Measurements from ENCODE around the gene UBALD1. TPM values are rescaled to one million over a fixed set of nuclear protein-coding genes. Genes with fewer than 3 reads are reported as not detected.
A peak's percentile ranks its signal among the peaks of the same experiment; 100 is the strongest.

Gene UBALD1
- total and polyA plus RNA-seq, 9 of the 15 experiments (the other 6 are each of a cell fraction or from before 2014, with no cell fraction given), result 1.3 to 38.0 (median 6.2) TPM; not detected in 2

DNA sequence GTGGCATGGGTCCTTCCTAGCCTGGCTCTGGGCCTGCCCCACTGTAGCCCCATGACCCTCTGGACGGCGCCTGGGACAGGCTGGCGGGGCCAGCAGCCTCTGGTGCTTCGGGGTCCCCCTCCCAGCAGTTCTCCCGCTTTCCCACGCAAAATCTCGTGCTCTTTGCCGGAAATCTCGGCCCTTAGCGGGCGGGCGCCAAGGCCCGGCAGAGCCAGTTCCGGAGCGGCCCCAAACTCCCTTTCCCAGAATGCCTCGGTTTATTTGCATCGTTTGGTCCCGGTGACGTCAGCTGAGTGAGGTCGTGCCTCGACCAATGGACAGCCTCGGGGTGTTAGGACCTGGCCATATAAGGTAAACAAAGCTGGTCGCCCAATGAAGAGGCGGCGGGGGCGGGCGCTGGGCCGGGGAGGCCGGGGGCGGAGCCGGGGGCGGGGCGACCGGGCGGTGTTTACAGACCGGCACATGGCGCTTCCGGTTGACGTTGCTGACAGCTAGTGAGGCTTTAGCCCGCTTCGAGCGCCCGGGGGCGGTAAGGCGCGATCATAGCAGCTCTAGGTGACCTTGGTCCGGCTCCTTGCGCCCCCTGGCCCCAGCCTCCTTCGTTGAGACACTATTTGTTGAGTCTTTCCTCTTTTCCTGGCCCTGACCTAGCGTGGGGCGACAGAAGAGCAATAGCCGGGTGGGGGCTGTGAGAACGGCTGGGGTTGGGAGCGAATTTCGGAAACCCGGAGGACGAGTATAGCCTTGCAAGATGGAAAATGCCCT, 1.5 kb upstream of the UBALD1 start (continued):
- TF ChIP-seq, protein P1, sequence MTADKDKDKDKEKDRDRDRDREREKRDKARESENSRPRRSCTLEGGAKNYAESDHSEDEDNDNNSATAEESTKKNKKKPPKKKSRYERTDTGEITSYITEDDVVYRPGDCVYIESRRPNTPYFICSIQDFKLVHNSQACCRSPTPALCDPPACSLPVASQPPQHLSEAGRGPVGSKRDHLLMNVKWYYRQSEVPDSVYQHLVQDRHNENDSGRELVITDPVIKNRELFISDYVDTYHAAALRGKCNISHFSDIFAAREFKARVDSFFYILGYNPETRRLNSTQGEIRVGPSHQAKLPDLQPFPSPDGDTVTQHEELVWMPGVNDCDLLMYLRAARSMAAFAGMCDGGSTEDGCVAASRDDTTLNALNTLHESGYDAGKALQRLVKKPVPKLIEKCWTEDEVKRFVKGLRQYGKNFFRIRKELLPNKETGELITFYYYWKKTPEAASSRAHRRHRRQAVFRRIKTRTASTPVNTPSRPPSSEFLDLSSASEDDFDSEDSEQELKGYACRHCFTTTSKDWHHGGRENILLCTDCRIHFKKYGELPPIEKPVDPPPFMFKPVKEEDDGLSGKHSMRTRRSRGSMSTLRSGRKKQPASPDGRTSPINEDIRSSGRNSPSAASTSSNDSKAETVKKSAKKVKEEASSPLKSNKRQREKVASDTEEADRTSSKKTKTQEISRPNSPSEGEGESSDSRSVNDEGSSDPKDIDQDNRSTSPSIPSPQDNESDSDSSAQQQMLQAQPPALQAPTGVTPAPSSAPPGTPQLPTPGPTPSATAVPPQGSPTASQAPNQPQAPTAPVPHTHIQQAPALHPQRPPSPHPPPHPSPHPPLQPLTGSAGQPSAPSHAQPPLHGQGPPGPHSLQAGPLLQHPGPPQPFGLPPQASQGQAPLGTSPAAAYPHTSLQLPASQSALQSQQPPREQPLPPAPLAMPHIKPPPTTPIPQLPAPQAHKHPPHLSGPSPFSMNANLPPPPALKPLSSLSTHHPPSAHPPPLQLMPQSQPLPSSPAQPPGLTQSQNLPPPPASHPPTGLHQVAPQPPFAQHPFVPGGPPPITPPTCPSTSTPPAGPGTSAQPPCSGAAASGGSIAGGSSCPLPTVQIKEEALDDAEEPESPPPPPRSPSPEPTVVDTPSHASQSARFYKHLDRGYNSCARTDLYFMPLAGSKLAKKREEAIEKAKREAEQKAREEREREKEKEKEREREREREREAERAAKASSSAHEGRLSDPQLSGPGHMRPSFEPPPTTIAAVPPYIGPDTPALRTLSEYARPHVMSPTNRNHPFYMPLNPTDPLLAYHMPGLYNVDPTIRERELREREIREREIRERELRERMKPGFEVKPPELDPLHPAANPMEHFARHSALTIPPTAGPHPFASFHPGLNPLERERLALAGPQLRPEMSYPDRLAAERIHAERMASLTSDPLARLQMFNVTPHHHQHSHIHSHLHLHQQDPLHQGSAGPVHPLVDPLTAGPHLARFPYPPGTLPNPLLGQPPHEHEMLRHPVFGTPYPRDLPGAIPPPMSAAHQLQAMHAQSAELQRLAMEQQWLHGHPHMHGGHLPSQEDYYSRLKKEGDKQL (CRISPR knock-in tag; IDR thresholded peaks at IDR 0.05; ENCODE audit: borderline replicate concordance), result no peak
- no peak for TF ChIP-seq STAT5A (IDR thresholded peaks at IDR 0.05; ENCODE audit: borderline replicate concordance, low read length)
- TF ChIP-seq, protein P2, sequence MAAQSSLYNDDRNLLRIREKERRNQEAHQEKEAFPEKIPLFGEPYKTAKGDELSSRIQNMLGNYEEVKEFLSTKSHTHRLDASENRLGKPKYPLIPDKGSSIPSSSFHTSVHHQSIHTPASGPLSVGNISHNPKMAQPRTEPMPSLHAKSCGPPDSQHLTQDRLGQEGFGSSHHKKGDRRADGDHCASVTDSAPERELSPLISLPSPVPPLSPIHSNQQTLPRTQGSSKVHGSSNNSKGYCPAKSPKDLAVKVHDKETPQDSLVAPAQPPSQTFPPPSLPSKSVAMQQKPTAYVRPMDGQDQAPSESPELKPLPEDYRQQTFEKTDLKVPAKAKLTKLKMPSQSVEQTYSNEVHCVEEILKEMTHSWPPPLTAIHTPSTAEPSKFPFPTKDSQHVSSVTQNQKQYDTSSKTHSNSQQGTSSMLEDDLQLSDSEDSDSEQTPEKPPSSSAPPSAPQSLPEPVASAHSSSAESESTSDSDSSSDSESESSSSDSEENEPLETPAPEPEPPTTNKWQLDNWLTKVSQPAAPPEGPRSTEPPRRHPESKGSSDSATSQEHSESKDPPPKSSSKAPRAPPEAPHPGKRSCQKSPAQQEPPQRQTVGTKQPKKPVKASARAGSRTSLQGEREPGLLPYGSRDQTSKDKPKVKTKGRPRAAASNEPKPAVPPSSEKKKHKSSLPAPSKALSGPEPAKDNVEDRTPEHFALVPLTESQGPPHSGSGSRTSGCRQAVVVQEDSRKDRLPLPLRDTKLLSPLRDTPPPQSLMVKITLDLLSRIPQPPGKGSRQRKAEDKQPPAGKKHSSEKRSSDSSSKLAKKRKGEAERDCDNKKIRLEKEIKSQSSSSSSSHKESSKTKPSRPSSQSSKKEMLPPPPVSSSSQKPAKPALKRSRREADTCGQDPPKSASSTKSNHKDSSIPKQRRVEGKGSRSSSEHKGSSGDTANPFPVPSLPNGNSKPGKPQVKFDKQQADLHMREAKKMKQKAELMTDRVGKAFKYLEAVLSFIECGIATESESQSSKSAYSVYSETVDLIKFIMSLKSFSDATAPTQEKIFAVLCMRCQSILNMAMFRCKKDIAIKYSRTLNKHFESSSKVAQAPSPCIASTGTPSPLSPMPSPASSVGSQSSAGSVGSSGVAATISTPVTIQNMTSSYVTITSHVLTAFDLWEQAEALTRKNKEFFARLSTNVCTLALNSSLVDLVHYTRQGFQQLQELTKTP (IDR thresholded peaks at IDR 0.05; ENCODE audit: low read depth in 1 of 2, partially characterized antibody in 2 of 2), result peak in 1 of 2 experiments; percentile 92
- peak; percentile 84 for TF ChIP-seq GABPB1 (CRISPR knock-in tag; IDR thresholded peaks at IDR 0.05)
- TF ChIP-seq E2F3 (CRISPR knock-in tag; IDR thresholded peaks at IDR 0.05), result peak; percentile 60; the same call in 1 of the 2 replicates
- TF ChIP-seq, protein P3, sequence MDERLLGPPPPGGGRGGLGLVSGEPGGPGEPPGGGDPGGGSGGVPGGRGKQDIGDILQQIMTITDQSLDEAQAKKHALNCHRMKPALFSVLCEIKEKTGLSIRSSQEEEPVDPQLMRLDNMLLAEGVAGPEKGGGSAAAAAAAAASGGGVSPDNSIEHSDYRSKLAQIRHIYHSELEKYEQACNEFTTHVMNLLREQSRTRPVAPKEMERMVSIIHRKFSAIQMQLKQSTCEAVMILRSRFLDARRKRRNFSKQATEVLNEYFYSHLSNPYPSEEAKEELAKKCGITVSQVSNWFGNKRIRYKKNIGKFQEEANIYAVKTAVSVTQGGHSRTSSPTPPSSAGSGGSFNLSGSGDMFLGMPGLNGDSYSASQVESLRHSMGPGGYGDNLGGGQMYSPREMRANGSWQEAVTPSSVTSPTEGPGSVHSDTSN (CRISPR knock-in tag; IDR thresholded peaks at IDR 0.05; ENCODE audit: low read depth), result no peak
- TF ChIP-seq, protein P3 (tag; conservative IDR thresholded peaks at IDR 0.05; ENCODE audit: low read depth), result peak; percentile 95
- TF ChIP-seq FOS (IDR thresholded peaks at IDR 0.05; ENCODE audit: extremely low read depth, insufficient read length), result peak; percentile 91
- TF ChIP-seq HEY1 (CRISPR knock-in tag; IDR thresholded peaks at IDR 0.05; ENCODE audit: borderline replicate concordance), result no peak
- TF ChIP-seq ZKSCAN3 (CRISPR knock-in tag; IDR thresholded peaks at IDR 0.05), result no peak
- no peak for TF ChIP-seq C11orf30 (IDR thresholded peaks at IDR 0.05; ENCODE audit: low read depth)
- TF ChIP-seq MEF2D (tag; conservative IDR thresholded peaks at IDR 0.05; ENCODE audit: low read depth), result no peak
- TF ChIP-seq ZNF282 (CRISPR knock-in tag; IDR thresholded peaks at IDR 0.05), result no peak
- TF ChIP-seq YY1 (IDR thresholded peaks at IDR 0.05; ENCODE audit: borderline replicate concordance in 1 of 3, control insufficient read depth in 1 of 3, extremely low read depth in 1 of 3, insufficient read depth in 3 of 3, insufficient read length in 1 of 3, insufficient replicate concordance in 2 of 3, low read depth in 1 of 3, low read length in 2 of 3), result peak in 1 of 3 experiments; percentile 58
